ENCODE results near the gene SEL1L3.

Gene SEL1L3

GRCh38 chr4:25743971-25744370 is 118.8 kb downstream of the SEL1L3 start:
- no peak for DNase-seq (ENCODE audit: low spot score)

GRCh38 chr4:25729564-25729963 is 133.2 kb downstream of the SEL1L3 start:
- no peak for DNase-seq (ENCODE audit: low spot score)

- no peak for DNase-seq (ENCODE audit: low spot score)
Measured at GRCh38 chr4:25728886-25729285, 133.9 kb downstream of the SEL1L3 start.

- no peak for DNase-seq (ENCODE audit: low spot score)
Measured at GRCh38 chr4:25727711-25728493, 134.9 kb downstream of the SEL1L3 start.

GRCh38 chr4:25725870-25726269 is 136.9 kb downstream of the SEL1L3 start:
- no peak for DNase-seq (ENCODE audit: low spot score)

GRCh38 chr4:25723409-25723808 is 139.4 kb downstream of the SEL1L3 start:
- DNase-seq (ENCODE audit: low spot score): no peak

GRCh38 chr4:25722964-25723363 is 139.8 kb downstream of the SEL1L3 start:
- DNase-seq (ENCODE audit: low spot score): no peak

- DNase-seq (ENCODE audit: low spot score): no peak
Measured at GRCh38 chr4:25713812-25714211, 149.0 kb downstream of the SEL1L3 start.

GRCh38 chr4:25712611-25713010 is 150.2 kb downstream of the SEL1L3 start:
- no peak for DNase-seq (ENCODE audit: low spot score)

GRCh38 chr4:25710637-25711036 is 152.2 kb downstream of the SEL1L3 start:
- DNase-seq (ENCODE audit: low spot score): no peak

GRCh38 chr4:25704516-25704915 is 158.3 kb downstream of the SEL1L3 start:
- DNase-seq (ENCODE audit: low spot score): no peak

GRCh38 chr4:25703731-25704388 is 158.9 kb downstream of the SEL1L3 start:
- no peak for DNase-seq (ENCODE audit: low spot score)

GRCh38 chr4:25702848-25703247 is 159.9 kb downstream of the SEL1L3 start:
- DNase-seq (ENCODE audit: low spot score): no peak

- DNase-seq (ENCODE audit: low spot score): no peak
Measured at GRCh38 chr4:25700661-25701060, 162.1 kb downstream of the SEL1L3 start.

GRCh38 chr4:25697516-25697915 is 165.3 kb downstream of the SEL1L3 start:
- no peak for DNase-seq (ENCODE audit: low spot score)
